ENCODE measurements around the gene NLGN4X.

NLGN4X gene

GRCh38 chrX:5991393-5991792 lies 237.3 kb downstream of the NLGN4X start:
- TF ChIP-seq GABPA (IDR thresholded peaks at IDR 0.05; ENCODE audit: low read depth) (no peak), POLR2AphosphoS5 (IDR thresholded peaks at IDR 0.05; ENCODE audit: low read depth) (no peak), REST (IDR thresholded peaks at IDR 0.05; ENCODE audit: insufficient replicate concordance, low read depth) (no peak), SPI1 (IDR thresholded peaks at IDR 0.05; ENCODE audit: borderline replicate concordance, low read depth) (no peak)
- TF ChIP-seq, protein P1, sequence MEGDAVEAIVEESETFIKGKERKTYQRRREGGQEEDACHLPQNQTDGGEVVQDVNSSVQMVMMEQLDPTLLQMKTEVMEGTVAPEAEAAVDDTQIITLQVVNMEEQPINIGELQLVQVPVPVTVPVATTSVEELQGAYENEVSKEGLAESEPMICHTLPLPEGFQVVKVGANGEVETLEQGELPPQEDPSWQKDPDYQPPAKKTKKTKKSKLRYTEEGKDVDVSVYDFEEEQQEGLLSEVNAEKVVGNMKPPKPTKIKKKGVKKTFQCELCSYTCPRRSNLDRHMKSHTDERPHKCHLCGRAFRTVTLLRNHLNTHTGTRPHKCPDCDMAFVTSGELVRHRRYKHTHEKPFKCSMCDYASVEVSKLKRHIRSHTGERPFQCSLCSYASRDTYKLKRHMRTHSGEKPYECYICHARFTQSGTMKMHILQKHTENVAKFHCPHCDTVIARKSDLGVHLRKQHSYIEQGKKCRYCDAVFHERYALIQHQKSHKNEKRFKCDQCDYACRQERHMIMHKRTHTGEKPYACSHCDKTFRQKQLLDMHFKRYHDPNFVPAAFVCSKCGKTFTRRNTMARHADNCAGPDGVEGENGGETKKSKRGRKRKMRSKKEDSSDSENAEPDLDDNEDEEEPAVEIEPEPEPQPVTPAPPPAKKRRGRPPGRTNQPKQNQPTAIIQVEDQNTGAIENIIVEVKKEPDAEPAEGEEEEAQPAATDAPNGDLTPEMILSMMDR (IDR thresholded peaks at IDR 0.05; ENCODE audit: insufficient read depth, low read length) = no peak
- no peak for DNase-seq (ENCODE audit: low read depth in 1 of 2, low spot score in 1 of 2)
- no peak overlapping the region for H3K4me3 ChIP-seq (replicated peaks; ENCODE audit: insufficient read depth, low read length)

GRCh38 chrX:5979338-5979737 lies 249.3 kb downstream of the NLGN4X start:
- Histone ChIP-seq H3K27ac (replicated peaks) (no peak overlapping the region), H3K4me3 (replicated peaks; ENCODE audit: insufficient read depth, low read length) (no peak overlapping the region), H3K27me3 (ENCODE audit: insufficient read depth, poor library complexity, severe bottlenecking) (no peaks in the 10 kb centered on the region)
- no peak for DNase-seq (ENCODE audit: low read depth in 1 of 2, low spot score in 1 of 2)
- TF ChIP-seq GABPA (IDR thresholded peaks at IDR 0.05; ENCODE audit: low read depth) (no peak), POLR2AphosphoS5 (IDR thresholded peaks at IDR 0.05; ENCODE audit: low read depth) (no peak), REST (IDR thresholded peaks at IDR 0.05; ENCODE audit: insufficient replicate concordance, low read depth) (no peak)
- TF ChIP-seq, protein P1 (IDR thresholded peaks at IDR 0.05; ENCODE audit: insufficient read depth, low read length) = no peak

More at GRCh38 chrX:5991393-5991792, 237.3 kb downstream of the NLGN4X start:
- H3K27ac ChIP-seq (replicated peaks) = no peak overlapping the region
- no peaks in the 10 kb centered on the region for H3K27me3 ChIP-seq (ENCODE audit: insufficient read depth, poor library complexity, severe bottlenecking)

DNA sequence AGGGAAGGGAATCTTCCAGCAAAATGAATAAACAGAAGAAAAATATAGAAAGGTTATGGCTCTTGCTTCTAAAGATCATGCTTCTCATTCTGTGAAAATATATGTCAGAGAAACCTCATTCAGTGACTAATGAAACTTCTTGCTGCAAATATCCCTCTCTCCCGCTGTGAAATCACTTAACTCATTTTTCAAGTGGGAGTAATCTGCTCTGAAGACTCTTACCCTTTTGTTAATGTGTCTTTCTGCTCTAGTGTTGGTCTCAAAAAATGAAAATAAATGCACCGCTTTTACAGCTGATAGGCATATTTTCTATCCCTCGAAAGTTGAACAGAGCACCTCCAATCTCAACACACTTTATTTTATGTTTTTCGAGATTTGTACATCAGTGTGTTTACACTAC lies 252.3 kb downstream of the NLGN4X start:
- DNase-seq (ENCODE audit: low read depth in 1 of 2, low spot score in 1 of 2) = no peak
- TF ChIP-seq GABPA (IDR thresholded peaks at IDR 0.05; ENCODE audit: low read depth) (no peak), REST (IDR thresholded peaks at IDR 0.05; ENCODE audit: insufficient replicate concordance, low read depth) (no peak), SPI1 (IDR thresholded peaks at IDR 0.05; ENCODE audit: borderline replicate concordance, low read depth) (no peak)
- Histone ChIP-seq H3K27me3 (ENCODE audit: insufficient read depth, poor library complexity, severe bottlenecking) (no peaks in the 10 kb centered on the region), H3K4me3 (replicated peaks; ENCODE audit: insufficient read depth, low read length) (no peak overlapping the region), H3K27ac (replicated peaks) (no peak overlapping the region)

DNA sequence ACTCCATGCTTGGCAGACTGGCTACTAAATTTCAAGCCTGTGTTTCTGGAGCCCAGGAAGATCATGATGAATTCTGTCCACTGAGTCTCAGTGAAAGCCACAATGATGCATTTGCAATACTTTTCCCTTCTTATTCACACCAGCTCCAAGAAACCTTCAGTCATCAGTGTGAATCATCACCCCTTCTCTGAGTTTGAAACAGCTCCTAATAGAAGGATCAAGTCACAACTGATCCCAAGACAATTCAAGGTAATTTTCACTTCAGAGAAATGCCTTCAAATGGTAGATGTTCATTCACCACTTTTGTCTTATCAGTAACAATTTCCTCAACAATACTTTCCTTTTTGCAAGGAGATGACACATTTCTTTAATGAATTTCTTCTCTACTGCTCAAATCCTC lies 257.4 kb downstream of the NLGN4X start:
- Histone ChIP-seq H3K4me3 (replicated peaks; ENCODE audit: insufficient read depth, low read length) (no peak overlapping the region), H3K27ac (replicated peaks) (no peak overlapping the region), H3K27me3 (ENCODE audit: insufficient read depth, poor library complexity, severe bottlenecking) (no peaks in the 10 kb centered on the region)
- DNase-seq (ENCODE audit: low read depth in 1 of 2, low spot score in 1 of 2) = no peak
- no peak for TF ChIP-seq SPI1 (IDR thresholded peaks at IDR 0.05; ENCODE audit: borderline replicate concordance, low read depth)
- TF ChIP-seq GABPA (IDR thresholded peaks at IDR 0.05; ENCODE audit: low read depth) = no peak
- TF ChIP-seq POLR2AphosphoS5 (IDR thresholded peaks at IDR 0.05; ENCODE audit: low read depth) = no peak
- TF ChIP-seq REST (IDR thresholded peaks at IDR 0.05; ENCODE audit: insufficient replicate concordance, low read depth) = no peak
- TF ChIP-seq, protein P1 (IDR thresholded peaks at IDR 0.05; ENCODE audit: insufficient read depth, low read length) = no peak
